Stimulated activated CD4-positive, alpha-beta T cell treated with anti-CD3 and anti-CD28 coated beads, TNF-alpha, amount 100 ng/mL, for 4 hours (primary cell): ENCODE results near the gene CCNJL.

ENCODE experiments used
- DNase-seq, 3 experiments: peaks; one replicate each; pipeline ENCODE4 v3.0.0-alpha.2; 2020; ENCODE audit warnings: low read depth in 3 of 3

CCNJL gene

GRCh38 chr5:160221082-160221481, 91.3 kb downstream of the CCNJL start:
- no peak for DNase-seq

GRCh38 chr5:160219356-160219755, 93.0 kb downstream of the CCNJL start:
- DNase-seq = no peak

GRCh38 chr5:160213537-160213936, 98.8 kb downstream of the CCNJL start:
- no peak for DNase-seq

- no peak for DNase-seq
Observed at GRCh38 chr5:160211352-160211751, 101.0 kb downstream of the CCNJL start.

- no peak for DNase-seq
Observed at GRCh38 chr5:160210606-160211005, 101.8 kb downstream of the CCNJL start.

GRCh38 chr5:160209917-160210316, 102.4 kb downstream of the CCNJL start:
- no peak for DNase-seq

GRCh38 chr5:160207061-160207460, 105.3 kb downstream of the CCNJL start:
- DNase-seq = no peak
